Astrocyte of the spinal cord (primary cell): ENCODE data around the gene BCLAF3.

Experiments
- DNase-seq: peaks from one replicate; pipeline ENCODE4 v3.0.0; 2011; ENCODE audit warnings: low read depth, low spot score
- H3K4me3 ChIP-seq: 2 replicates; pipeline ENCODE4 v1.5.1; 2011; ENCODE audit warnings: low read depth, mild to moderate bottlenecking, low read length, moderate library complexity
- in situ Hi-C: cut with HindIII; loops from 2 replicates; pipeline ENCODE4 v1.10.0; 2017; ENCODE audit warnings: low sequenced_read_pairs
- TF ChIP-seq, protein P1 (sequence below): IDR thresholded peaks from 2 replicates; pipeline ENCODE4 v1.5.1; 2012; ENCODE audit warnings: low read depth, mild to moderate bottlenecking, low read length, inconsistent platforms

Gene BCLAF3

DNA sequence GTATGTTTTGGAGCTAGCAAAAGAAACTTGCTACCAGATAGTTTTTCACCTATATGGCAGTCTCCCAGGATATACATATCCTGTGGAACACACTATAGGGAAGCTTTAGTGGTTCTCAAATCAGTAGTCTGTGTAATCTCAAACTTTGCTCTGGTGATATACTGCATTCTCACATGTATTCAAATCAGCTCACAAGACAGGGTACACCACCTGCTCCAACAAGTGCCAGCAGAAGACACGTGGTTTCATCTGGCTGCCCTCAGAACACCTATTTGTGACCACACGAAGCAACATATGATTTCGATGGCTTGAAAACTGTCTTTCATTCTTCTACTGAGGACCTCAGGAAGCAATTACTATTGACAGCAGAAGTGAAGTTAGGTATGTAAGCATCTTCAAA lies 37.7 kb downstream of the BCLAF3 start:
- in situ Hi-C loops, result no loop called here
- no peak for DNase-seq
- TF ChIP-seq, protein P1, sequence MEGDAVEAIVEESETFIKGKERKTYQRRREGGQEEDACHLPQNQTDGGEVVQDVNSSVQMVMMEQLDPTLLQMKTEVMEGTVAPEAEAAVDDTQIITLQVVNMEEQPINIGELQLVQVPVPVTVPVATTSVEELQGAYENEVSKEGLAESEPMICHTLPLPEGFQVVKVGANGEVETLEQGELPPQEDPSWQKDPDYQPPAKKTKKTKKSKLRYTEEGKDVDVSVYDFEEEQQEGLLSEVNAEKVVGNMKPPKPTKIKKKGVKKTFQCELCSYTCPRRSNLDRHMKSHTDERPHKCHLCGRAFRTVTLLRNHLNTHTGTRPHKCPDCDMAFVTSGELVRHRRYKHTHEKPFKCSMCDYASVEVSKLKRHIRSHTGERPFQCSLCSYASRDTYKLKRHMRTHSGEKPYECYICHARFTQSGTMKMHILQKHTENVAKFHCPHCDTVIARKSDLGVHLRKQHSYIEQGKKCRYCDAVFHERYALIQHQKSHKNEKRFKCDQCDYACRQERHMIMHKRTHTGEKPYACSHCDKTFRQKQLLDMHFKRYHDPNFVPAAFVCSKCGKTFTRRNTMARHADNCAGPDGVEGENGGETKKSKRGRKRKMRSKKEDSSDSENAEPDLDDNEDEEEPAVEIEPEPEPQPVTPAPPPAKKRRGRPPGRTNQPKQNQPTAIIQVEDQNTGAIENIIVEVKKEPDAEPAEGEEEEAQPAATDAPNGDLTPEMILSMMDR, result no peak
- no peak overlapping the region for H3K4me3 ChIP-seq

DNA sequence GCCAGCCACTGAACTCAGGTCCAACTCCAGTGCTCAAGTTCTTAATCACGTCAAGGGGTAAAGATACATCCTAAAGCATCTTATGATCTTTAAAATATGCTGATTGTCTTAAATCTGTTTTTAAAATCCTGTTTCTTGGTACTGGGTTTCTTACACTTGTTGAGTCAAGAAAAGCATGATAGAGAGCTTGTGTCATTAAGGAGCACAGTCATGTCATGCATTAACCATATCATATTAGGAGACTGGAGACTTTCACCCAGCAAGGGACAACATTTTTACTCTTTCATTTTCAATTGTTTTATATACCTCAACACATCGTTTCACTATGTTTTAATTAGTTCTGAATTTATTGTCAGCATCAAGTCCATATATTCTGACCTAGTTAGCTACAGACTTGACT lies 41.5 kb downstream of the BCLAF3 start:
- in situ Hi-C loops, result no loop called here
- TF ChIP-seq, protein P1, result no peak
- H3K4me3 ChIP-seq, result no peak overlapping the region
- no peak for DNase-seq

DNA sequence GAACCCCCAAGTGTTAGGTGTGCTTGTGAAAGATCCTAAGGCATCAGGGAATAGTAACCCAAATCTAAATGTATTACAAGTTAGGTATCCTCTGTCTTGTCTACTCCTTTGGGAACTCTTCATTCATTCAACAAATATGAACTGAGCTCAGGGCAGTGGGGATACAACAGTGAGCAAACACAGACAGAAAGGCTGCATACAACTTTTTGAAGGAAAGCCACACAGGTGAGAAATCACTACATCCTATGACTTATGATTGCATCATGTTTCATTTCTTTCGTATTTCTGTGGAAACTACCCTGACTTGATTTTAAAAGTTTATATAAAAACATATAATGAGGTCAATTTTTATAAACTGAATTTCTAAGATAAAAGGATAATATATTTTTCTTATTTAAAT lies 43.2 kb downstream of the BCLAF3 start:
- in situ Hi-C loops, result no loop called here
- DNase-seq, result no peak
- H3K4me3 ChIP-seq, result no peak overlapping the region
- TF ChIP-seq, protein P1, result no peak
